NCI-H345 (cell line): ENCODE measurements around the gene TNXB.
"Not testable (repeated sequence)": the region's sequence is repeated elsewhere in the genome, so short reads cannot be mapped to it uniquely, and the experiment has no call there.

Experiments
- DNase-seq: peaks from one replicate; lab custom pipeline; 2025; lab: John Stamatoyannopoulos, UW

The TNXB gene

GRCh38 chr6:32056254-32056653, 52.9 kb downstream of the TNXB start:
- no peak for DNase-seq

GRCh38 chr6:32055756-32056155, 53.4 kb downstream of the TNXB start:
- DNase-seq = not testable (repeated sequence)

- not testable (repeated sequence) for DNase-seq
Observed at GRCh38 chr6:32053314-32053713, 55.8 kb downstream of the TNXB start.

GRCh38 chr6:32052626-32053025, 56.5 kb downstream of the TNXB start:
- DNase-seq = not testable (repeated sequence)

- no peak for DNase-seq
Observed at GRCh38 chr6:32050562-32050961, 58.6 kb downstream of the TNXB start.

DNA sequence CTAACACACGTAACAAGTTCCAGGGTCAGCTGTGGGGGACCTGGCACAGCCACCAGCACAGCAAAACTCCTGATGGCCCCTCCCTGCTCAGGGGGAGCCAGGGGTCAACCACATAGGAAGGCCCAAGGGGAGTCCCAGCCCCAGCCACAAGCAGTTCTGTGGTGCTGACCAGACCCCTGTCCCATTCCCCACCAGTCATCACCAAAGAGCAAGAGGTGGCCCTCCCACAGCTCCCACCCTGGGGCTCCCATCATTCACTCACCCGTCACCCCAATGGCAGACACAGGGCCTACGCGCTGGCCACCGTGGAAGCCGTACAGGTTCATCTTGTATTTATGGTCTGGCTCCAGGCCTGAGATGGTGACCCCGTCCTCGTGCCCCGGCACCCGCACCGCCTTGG, 59.4 kb downstream of the TNXB start:
- DNase-seq = not testable (repeated sequence)

- DNase-seq = not testable (repeated sequence)
Observed at GRCh38 chr6:32049149-32049548, 60.0 kb downstream of the TNXB start.

- peak; percentile 37 for DNase-seq
Observed at GRCh38 chr6:32047855-32048766, 61.0 kb downstream of the TNXB start.

DNA sequence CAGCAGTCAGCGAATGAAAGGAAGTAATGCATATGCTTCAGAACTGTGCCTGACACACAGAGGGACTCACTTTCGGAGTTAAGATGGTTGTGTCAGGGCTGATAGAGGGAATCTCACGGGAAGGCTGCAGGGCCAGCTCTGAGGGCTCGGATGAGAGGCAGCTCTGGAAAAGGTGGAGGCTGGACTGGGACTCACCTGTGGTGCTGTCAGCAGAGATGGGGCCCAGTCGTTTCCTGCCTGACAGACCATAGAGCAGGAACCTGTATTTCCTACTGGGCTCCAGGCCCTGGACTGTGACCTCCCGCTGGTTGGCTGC, 61.6 kb downstream of the TNXB start:
- no peak for DNase-seq

GRCh38 chr6:32047084-32047478, 62.1 kb downstream of the TNXB start:
- no peak for DNase-seq

GRCh38 chr6:32046450-32047083, 62.6 kb downstream of the TNXB start:
- DNase-seq = peak; percentile 15

DNA sequence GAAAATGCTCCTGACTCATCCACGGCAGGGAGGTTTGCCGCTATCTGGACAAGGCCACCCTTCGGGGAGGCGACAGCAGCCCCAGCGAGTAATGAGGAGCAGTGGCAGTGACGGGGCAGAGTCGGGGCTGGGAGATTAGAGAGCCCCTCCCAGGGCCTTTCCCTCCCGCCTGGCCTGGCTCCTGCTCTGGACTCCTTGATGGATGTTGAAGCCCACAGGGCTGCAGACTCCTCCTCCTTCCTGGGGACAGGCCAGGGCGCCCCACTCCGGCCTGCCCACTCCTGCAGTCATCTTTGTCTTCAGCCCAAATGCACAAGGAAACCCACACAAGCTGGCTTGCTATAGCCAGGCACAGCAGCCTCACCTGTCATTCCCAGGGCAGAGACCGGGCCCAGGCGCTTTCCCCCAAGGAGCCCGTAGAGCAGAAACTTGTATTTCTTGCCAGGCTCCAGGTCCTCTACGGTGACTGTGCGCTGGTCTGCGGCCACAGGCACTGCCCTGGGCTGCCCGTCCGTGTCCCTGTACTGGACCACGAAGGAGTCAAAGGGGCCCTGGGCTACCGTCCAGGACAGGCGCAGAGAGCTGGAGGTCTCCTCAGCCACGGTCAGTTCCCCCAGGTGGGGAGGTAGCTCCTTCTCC, 63.2 kb downstream of the TNXB start:
- DNase-seq = no peak

DNA sequence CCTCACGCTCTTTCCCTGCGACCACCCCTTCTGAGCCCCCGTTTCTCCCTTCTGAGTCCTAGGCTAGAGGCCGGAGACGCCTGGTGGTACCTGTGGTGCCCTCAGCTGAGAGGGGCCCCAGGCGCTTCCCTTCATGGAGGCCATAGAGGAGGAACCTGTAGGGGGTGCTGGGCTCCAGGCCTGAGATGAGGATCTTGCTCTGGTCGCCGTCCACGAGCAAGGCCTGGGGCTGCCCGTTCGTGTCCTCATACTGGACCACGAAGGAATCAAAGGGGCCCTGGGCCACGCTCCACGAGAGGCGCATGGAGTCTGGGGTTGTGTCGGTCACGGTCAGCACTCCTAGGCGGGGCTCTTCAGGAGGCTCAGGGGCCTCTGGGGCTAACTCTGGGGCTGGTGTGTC, 64.2 kb downstream of the TNXB start:
- DNase-seq = not testable (repeated sequence)

GRCh38 chr6:32043589-32044380, 65.4 kb downstream of the TNXB start:
- DNase-seq = not testable (repeated sequence)

DNA sequence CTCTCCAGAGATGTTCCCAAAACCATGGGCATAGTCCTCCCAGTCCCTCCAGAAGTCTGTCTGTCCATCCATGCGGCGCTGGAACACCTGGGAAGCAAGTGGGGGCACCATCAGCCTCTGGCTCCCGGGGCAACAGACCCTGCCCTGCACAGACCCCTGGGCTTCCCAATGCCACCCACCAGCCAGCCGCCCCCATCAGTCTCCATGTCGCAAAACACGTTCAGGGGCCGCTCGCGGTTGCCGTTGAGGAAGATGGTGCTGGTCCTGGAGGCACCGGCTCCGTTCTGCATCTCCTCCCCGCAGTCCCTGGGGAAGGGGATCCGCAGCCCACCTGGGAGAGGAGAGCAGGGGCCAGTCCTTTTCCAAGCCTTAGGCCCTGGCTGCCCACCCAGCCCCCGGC, 66.9 kb downstream of the TNXB start:
- not testable (repeated sequence) for DNase-seq

GRCh38 chr6:32041385-32041784, 67.8 kb downstream of the TNXB start:
- not testable (repeated sequence) for DNase-seq

DNA sequence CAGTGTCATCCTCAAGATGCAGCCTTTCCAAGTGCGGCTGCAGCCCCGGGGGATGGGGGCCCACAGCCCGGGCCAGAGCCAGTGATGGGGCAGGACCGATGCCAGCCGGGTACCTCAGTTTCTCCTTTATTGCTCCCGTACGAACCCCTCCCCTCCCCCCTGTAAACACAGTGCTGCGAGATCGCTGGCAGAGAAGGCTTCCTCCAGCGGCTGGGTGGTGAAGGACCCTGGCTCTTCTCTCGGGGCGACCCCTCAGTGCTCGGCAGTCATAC, 68.2 kb downstream of the TNXB start:
- not testable (repeated sequence) for DNase-seq

GRCh38 chr6:32040299-32041049, 68.7 kb downstream of the TNXB start:
- DNase-seq = not testable (repeated sequence)

GRCh38 chr6:32039321-32040274, 69.5 kb downstream of the TNXB start:
- not testable (repeated sequence) for DNase-seq

DNA sequence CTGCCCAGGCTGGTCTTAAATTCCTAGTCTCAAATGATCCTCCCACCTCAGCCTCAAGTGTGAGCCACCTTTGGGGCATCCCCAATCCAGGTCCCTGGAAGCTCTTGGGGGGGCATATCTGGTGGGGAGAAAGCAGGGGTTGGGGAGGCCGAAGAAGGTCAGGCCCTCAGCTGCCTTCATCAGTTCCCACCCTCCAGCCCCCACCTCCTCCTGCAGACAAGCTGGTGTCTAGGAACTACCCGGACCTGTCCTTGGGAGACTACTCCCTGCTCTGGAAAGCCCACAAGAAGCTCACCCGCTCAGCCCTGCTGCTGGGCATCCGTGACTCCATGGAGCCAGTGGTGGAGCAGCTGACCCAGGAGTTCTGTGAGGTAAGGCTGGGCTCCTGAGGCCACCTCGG, 70.3 kb downstream of the TNXB start:
- DNase-seq = not testable (repeated sequence)
